IMR-90 (cell line): ENCODE measurements around the gene RAVER1.

ENCODE experiments used
- BHLHE40 ChIP-seq: fragments of 150-350 bp; IDR thresholded peaks from 2 replicates; pipeline ENCODE4 v1.6.1; 2016; ENCODE audit warnings: mild to moderate bottlenecking, low read depth, low read length
- CEBPB ChIP-seq: IDR thresholded peaks from 2 replicates; pipeline ENCODE4 v1.6.1; 2012; ENCODE audit warnings: low read depth, low read length, improper control_type of control experiment
- CHD1 ChIP-seq: IDR thresholded peaks from 2 replicates; pipeline ENCODE4 v1.6.1; 2012; ENCODE audit warnings: low read depth, low read length, improper control_type of control experiment
- MAZ ChIP-seq: IDR thresholded peaks from 2 replicates; pipeline ENCODE4 v1.6.1; 2012; ENCODE audit warnings: low read depth, mild to moderate bottlenecking, low read length, improper control_type of control experiment, moderate library complexity, borderline replicate concordance
- MXI1 ChIP-seq: IDR thresholded peaks from 2 replicates; pipeline ENCODE4 v1.6.1; 2012; ENCODE audit warnings: low read depth, mild to moderate bottlenecking, low read length, moderate library complexity, borderline replicate concordance
- POLR2A ChIP-seq: IDR thresholded peaks from 2 replicates; pipeline ENCODE4 v1.6.1; 2012; ENCODE audit warnings: mild to moderate bottlenecking, low read depth, low read length
- RAD21 ChIP-seq: IDR thresholded peaks from 2 replicates; pipeline ENCODE4 v1.6.1; 2012; ENCODE audit warnings: low read length, improper control_type of control experiment
- RCOR1 ChIP-seq: IDR thresholded peaks from 2 replicates; pipeline ENCODE4 v1.6.1; 2012; ENCODE audit warnings: mild to moderate bottlenecking, low read length, improper control_type of control experiment; ENCODE audit not compliant: insufficient replicate concordance
- RFX5 ChIP-seq: IDR thresholded peaks from 2 replicates; pipeline ENCODE4 v1.8.0; 2012; ENCODE audit warnings: low read depth, mild to moderate bottlenecking, low read length, moderate library complexity
- SMC3 ChIP-seq: fragments of 150-350 bp; IDR thresholded peaks from 2 replicates; pipeline ENCODE4 v1.6.1; 2016; ENCODE audit warnings: low read depth, mild to moderate bottlenecking, antibody characterized with exemption, low read length, moderate library complexity
- TF ChIP-seq, protein P1 (sequence below): conservative IDR thresholded peaks from 2 replicates; pipeline ENCODE4 v1.5.1; 2012; ENCODE audit warnings: mild to moderate bottlenecking, low read depth, low read length, improper control_type of control experiment
- TF ChIP-seq, protein P2 (sequence below): fragments of 150-350 bp; IDR thresholded peaks from 2 replicates; pipeline ENCODE4 v1.6.1; 2017; ENCODE audit warnings: mild to moderate bottlenecking, antibody characterized with exemption, low read length, low read depth
- TF ChIP-seq, protein P3 (sequence below): fragments of 150-350 bp; IDR thresholded peaks from 2 replicates; pipeline ENCODE4 v1.6.1; 2016; ENCODE audit warnings: low read depth, mild to moderate bottlenecking, low read length, moderate library complexity, borderline replicate concordance

DNA sequence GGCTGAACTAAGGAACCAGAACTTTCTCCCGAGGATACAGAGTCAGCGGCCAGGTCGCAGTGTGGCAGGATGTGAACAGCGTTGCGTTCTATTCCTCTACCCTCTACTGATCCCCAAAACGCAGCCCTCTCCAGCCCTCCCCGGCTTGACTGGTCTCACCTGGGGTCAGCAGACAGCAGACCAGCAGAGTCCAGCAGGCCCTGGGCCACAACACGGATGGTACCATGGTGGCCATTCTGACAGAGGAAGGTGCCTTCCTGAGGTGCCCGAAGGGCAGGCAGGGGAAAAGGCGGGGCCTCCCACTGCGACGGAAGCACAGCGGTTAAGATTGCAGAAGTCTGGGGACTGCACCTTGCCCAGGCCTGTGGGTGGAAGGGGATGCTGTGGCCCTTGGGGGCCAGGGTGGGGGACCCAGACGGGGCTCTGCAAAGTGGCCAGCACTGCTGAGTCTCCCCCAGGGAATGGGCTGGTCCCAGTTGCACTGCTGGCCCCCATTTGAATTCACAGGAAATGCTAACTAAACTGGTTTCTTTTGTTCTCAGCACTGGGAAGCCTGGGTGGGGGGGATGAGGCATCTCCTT lies 6.1 kb upstream of the RAVER1 start, which contains the start of gene ICAM3:
- TF ChIP-seq, protein P1, sequence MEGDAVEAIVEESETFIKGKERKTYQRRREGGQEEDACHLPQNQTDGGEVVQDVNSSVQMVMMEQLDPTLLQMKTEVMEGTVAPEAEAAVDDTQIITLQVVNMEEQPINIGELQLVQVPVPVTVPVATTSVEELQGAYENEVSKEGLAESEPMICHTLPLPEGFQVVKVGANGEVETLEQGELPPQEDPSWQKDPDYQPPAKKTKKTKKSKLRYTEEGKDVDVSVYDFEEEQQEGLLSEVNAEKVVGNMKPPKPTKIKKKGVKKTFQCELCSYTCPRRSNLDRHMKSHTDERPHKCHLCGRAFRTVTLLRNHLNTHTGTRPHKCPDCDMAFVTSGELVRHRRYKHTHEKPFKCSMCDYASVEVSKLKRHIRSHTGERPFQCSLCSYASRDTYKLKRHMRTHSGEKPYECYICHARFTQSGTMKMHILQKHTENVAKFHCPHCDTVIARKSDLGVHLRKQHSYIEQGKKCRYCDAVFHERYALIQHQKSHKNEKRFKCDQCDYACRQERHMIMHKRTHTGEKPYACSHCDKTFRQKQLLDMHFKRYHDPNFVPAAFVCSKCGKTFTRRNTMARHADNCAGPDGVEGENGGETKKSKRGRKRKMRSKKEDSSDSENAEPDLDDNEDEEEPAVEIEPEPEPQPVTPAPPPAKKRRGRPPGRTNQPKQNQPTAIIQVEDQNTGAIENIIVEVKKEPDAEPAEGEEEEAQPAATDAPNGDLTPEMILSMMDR = no peak
- TF ChIP-seq MXI1 (no peak), POLR2A (no peak), RAD21 (no peak), CEBPB (no peak), RCOR1 (no peak), RFX5 (no peak), BHLHE40 (no peak), MAZ (no peak), CHD1 (no peak), SMC3 (no peak)
- TF ChIP-seq, protein P2, sequence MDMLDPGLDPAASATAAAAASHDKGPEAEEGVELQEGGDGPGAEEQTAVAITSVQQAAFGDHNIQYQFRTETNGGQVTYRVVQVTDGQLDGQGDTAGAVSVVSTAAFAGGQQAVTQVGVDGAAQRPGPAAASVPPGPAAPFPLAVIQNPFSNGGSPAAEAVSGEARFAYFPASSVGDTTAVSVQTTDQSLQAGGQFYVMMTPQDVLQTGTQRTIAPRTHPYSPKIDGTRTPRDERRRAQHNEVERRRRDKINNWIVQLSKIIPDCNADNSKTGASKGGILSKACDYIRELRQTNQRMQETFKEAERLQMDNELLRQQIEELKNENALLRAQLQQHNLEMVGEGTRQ = no peak
- TF ChIP-seq, protein P3, sequence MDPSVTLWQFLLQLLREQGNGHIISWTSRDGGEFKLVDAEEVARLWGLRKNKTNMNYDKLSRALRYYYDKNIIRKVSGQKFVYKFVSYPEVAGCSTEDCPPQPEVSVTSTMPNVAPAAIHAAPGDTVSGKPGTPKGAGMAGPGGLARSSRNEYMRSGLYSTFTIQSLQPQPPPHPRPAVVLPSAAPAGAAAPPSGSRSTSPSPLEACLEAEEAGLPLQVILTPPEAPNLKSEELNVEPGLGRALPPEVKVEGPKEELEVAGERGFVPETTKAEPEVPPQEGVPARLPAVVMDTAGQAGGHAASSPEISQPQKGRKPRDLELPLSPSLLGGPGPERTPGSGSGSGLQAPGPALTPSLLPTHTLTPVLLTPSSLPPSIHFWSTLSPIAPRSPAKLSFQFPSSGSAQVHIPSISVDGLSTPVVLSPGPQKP = no peak
